K562 (cell line): Measurements from ENCODE around the gene PLXNB2.

Experiments
- EP300 ChIP-seq: IDR thresholded peaks from 2 replicates; pipeline ENCODE4 v1.6.1; 2012; ENCODE audit warnings: low read length, improper control_type of control experiment
- WHSC1 ChIP-seq: IDR thresholded peaks from one replicate; pipeline ENCODE4 v1.6.1; 2012; ENCODE audit warnings: low read length, control low read depth, inconsistent platforms

GRCh38 chr22:50278461-50278860 is 29.0 kb downstream of the PLXNB2 start:
- TF ChIP-seq WHSC1 (no peak), EP300 (no peak)
